SK-N-SH (cell line): ENCODE measurements around the gene B4GALT6. TPM values are rescaled to one million over a fixed set of nuclear protein-coding genes. Genes with fewer than 3 reads are reported as not detected.

Experiments
- CTCF ChIA-PET: fragments of 300-600, 350-600 bp; formaldehyde crosslinking; extraction: SDS; loops from one replicate; lab custom pipeline; 2021; lab: Yijun Ruan, JAX
- POLR2A ChIA-PET: fragments of 350-600 bp; sonication (Branson Sonifier 250); formaldehyde crosslinking; extraction: SDS; loops from one replicate; lab custom pipeline; 2020; ENCODE audit warnings: antibody characterized with exemption, inconsistent platforms; lab: Yijun Ruan, JAX
- DNase-seq: peaks from one replicate; pipeline ENCODE4 v3.0.0; 2012
- H2AFZ ChIP-seq: fragments of 200-600 bp; sonication (generic); 2 replicates; pipeline ENCODE4 v1.8.1; 2016; ENCODE audit warnings: antibody characterized with exemption, mild to moderate bottlenecking, low read depth
- H3F3A ChIP-seq: fragments of 200-600 bp; sonication (generic); replicated peaks from 2 replicates; pipeline ENCODE3; 2016; ENCODE audit warnings: antibody characterized with exemption, mild to moderate bottlenecking; ENCODE audit not compliant: insufficient read depth
- H3K27ac ChIP-seq, 2 experiments: fragments of 200-500 bp in 1 of 2; fragments of 200-600 bp in 1 of 2; sonication (Bioruptor generic) in 1 of 2; sonication (generic), shearing (Covaris generic) in 1 of 2; 2 replicates each; pipeline versions ENCODE4 v1.5.1 to v1.6.1; 2014 to 2016; ENCODE audit warnings: low read depth in 2 of 2, inconsistent platforms in 1 of 2, low read length in 1 of 2, mild to moderate bottlenecking in 1 of 2, mixed read lengths in 1 of 2
- H3K27me3 ChIP-seq: fragments of 200-600 bp; sonication (generic), shearing (Covaris generic); 2 replicates; pipeline ENCODE4 v1.6.1; 2016; ENCODE audit warnings: mixed run types; ENCODE audit not compliant: insufficient read depth
- H3K36me3 ChIP-seq, 2 experiments: fragments of 200-500 bp in 1 of 2; fragments of 200-600 bp in 1 of 2; sonication (Bioruptor generic) in 1 of 2; sonication (generic) in 1 of 2; replicated peaks in 1 of 2; 2 replicates each; pipeline versions ENCODE3 to v1.5.1; 2014 to 2016; ENCODE audit warnings: low read length in 1 of 2, mild to moderate bottlenecking in 1 of 2; ENCODE audit not compliant: insufficient read depth in 2 of 2, control insufficient read depth in 1 of 2
- H3K4me1 ChIP-seq, 2 experiments: fragments of 200-500 bp in 1 of 2; fragments of 200-600 bp in 1 of 2; sonication (Bioruptor generic) in 1 of 2; sonication (generic), shearing (Covaris generic) in 1 of 2; 2 replicates each; pipeline versions ENCODE4 v1.5.1 to v1.6.1; 2014 to 2016; ENCODE audit warnings: low read depth in 1 of 2, low read length in 1 of 2, mixed run types in 1 of 2; ENCODE audit not compliant: insufficient read depth in 2 of 2, control insufficient read depth in 1 of 2
- H3K4me2 ChIP-seq: fragments of 200-600 bp; sonication (generic), shearing (Covaris generic); 2 replicates; pipeline ENCODE4 v1.6.1; 2017; ENCODE audit warnings: mixed run types
- H3K4me3 ChIP-seq, 2 experiments: fragments of 200-500 bp in 1 of 2; fragments of 200-600 bp in 1 of 2; sonication (Bioruptor generic) in 1 of 2; sonication (generic), shearing (Covaris generic) in 1 of 2; 2 replicates each; pipeline versions ENCODE4 v1.5.1 to v1.8.1; 2014 to 2016; ENCODE audit warnings: low read depth in 2 of 2, inconsistent platforms in 1 of 2, low read length in 1 of 2, mild to moderate bottlenecking in 1 of 2, mixed read lengths in 1 of 2, moderate library complexity in 1 of 2
- H3K79me2 ChIP-seq: fragments of 200-600 bp; sonication (generic); 2 replicates; pipeline ENCODE4 v1.8.1; 2017; ENCODE audit warnings: mild to moderate bottlenecking; ENCODE audit not compliant: insufficient read depth
- H3K9ac ChIP-seq: fragments of 200-600 bp; sonication (generic); 2 replicates; pipeline ENCODE4 v1.6.1; 2017; ENCODE audit warnings: mixed run types
- H3K9me2 ChIP-seq: fragments of 200-600 bp; sonication (generic); 2 replicates; pipeline ENCODE4 v1.6.1; 2017; ENCODE audit warnings: mixed run types
- H3K9me3 ChIP-seq: fragments of 200-600 bp; sonication (generic); 2 replicates; pipeline ENCODE4 v1.6.1; 2017; ENCODE audit warnings: mixed run types, mild to moderate bottlenecking, moderate library complexity
- H4K20me1 ChIP-seq: fragments of 200-600 bp; sonication (generic); 2 replicates; pipeline ENCODE4 v1.6.1; 2017; ENCODE audit warnings: mild to moderate bottlenecking, mixed run types; ENCODE audit not compliant: insufficient read depth
- ELF1 ChIP-seq: IDR thresholded peaks from 2 replicates; pipeline ENCODE4 v1.4.0; 2012
- EZH2phosphoT487 ChIP-seq: fragments of 200-600 bp; sonication (generic); IDR thresholded peaks from 2 replicates; pipeline ENCODE4 v1.6.1; 2017; ENCODE audit warnings: low read depth, mixed run types, mild to moderate bottlenecking, antibody characterized with exemption, moderate library complexity, borderline replicate concordance
- FOSL2 ChIP-seq: IDR thresholded peaks from 2 replicates; pipeline ENCODE4 v1.4.0; 2012; ENCODE audit warnings: low read depth, mild to moderate bottlenecking, moderate library complexity, borderline replicate concordance
- FOXM1 ChIP-seq: IDR thresholded peaks from 2 replicates; pipeline ENCODE4 v1.4.0; 2012; ENCODE audit warnings: low read depth, mild to moderate bottlenecking
- GABPA ChIP-seq: IDR thresholded peaks from 2 replicates; pipeline ENCODE4 v1.4.0; 2012; ENCODE audit warnings: low read depth, mild to moderate bottlenecking
- GATA2 ChIP-seq: sonication (generic); formaldehyde crosslinking; IDR thresholded peaks from 2 replicates; pipeline ENCODE4 v1.5.0; 2020; ENCODE audit warnings: mild to moderate bottlenecking, missing genetic modification reagents
- JUND ChIP-seq: IDR thresholded peaks from 2 replicates; pipeline ENCODE4 v1.4.0; 2012
- MEF2A ChIP-seq: IDR thresholded peaks from 2 replicates; pipeline ENCODE4 v1.4.0; 2012; ENCODE audit warnings: low read depth, borderline replicate concordance
- MXI1 ChIP-seq: IDR thresholded peaks from 2 replicates; pipeline ENCODE4 v1.6.1; 2012; ENCODE audit warnings: mild to moderate bottlenecking, low read depth, low read length, improper control_type of control experiment
- POLR2AphosphoS5 ChIP-seq: IDR thresholded peaks from 2 replicates; pipeline ENCODE4 v1.6.1; 2012; ENCODE audit warnings: low read depth, low read length
- RAD21 ChIP-seq: IDR thresholded peaks from 2 replicates; pipeline ENCODE4 v1.6.1; 2012; ENCODE audit warnings: mild to moderate bottlenecking, low read length
- RCOR1 ChIP-seq: fragments of 150-350 bp; IDR thresholded peaks from 2 replicates; pipeline ENCODE4 v1.6.1; 2017; ENCODE audit warnings: antibody characterized with exemption, low read length
- RXRA ChIP-seq: IDR thresholded peaks from 2 replicates; pipeline ENCODE4 v1.4.0; 2012; ENCODE audit warnings: low read depth, mild to moderate bottlenecking, borderline replicate concordance
- TAF1 ChIP-seq: IDR thresholded peaks from 2 replicates; pipeline ENCODE4 v1.6.1; 2012; ENCODE audit warnings: low read depth, mild to moderate bottlenecking, low read length, moderate library complexity, borderline replicate concordance
- TCF12 ChIP-seq: IDR thresholded peaks from 2 replicates; pipeline ENCODE4 v1.4.0; 2012
- YY1 ChIP-seq: IDR thresholded peaks from 2 replicates; pipeline ENCODE4 v1.4.0; 2012; ENCODE audit warnings: low read depth, mild to moderate bottlenecking
- WGBS: methylation state at CpG from one replicate; pipeline ENCODE4 v1.1.6; 2017; ENCODE audit warnings: low lambda C conversion rate; 5-methylcytosine and 5-hydroxymethylcytosine counted together
- polyA plus RNA-seq, 3 experiments: library from polyadenylated mRNA; depleted of rRNA; stranded (reverse); fragments of >200 nt; gene quantifications; 2 replicates each; pipeline ENCODE4 v1.2.3, GENCODE V29; 2012
- TF ChIP-seq, protein P1 (sequence below): IDR thresholded peaks from 2 replicates; pipeline ENCODE4 v1.6.1; 2012; ENCODE audit warnings: mild to moderate bottlenecking, low read depth, low read length, moderate library complexity
- TF ChIP-seq, protein P2 (sequence below): fragments of 200-600 bp; sonication (generic); IDR thresholded peaks from 2 replicates; pipeline ENCODE4 v1.6.1; 2017; ENCODE audit warnings: antibody characterized with exemption, mild to moderate bottlenecking, moderate library complexity
- TF ChIP-seq, protein P3 (sequence below): fragments of 150-350 bp; IDR thresholded peaks from 2 replicates; pipeline ENCODE4 v1.6.1; 2016; ENCODE audit warnings: mild to moderate bottlenecking, low read depth, low read length
- TF ChIP-seq, protein P4 (sequence below): IDR thresholded peaks from 2 replicates; pipeline ENCODE4 v1.4.0; 2012; ENCODE audit warnings: low read depth

The B4GALT6 gene
- polyA plus RNA-seq, 1 of the 3 experiments (the other 2 are of a cell fraction): 3.1 TPM

DNA sequence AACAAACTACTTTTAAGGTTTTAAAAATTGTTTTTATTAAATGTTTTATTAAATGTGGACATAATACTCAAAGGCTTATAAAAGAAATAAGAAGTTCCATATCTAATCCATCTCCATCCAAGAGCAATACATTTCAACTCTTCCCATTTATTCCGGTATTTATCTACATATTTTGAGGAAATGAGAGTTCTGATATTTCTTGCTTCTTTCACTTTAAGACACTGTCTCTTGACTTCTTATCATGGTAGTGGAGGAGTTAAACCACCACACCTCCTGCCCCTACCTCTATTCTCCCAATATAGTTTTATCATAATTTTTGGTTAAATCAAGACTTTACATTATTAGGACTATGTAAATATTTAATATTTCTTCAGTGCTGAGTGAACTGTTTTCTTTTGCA, 52.0 kb downstream of the B4GALT6 start:
- no peak overlapping the region for H3K4me3 ChIP-seq
- WGBS: 86% methylated on average over 1 of the region's 1 CpG
- no peaks in the 10 kb centered on the region for H3K9me3 ChIP-seq
- H3K79me2 ChIP-seq: no peaks in the 10 kb centered on the region
- H4K20me1 ChIP-seq: no peaks in the 10 kb centered on the region
- no peak overlapping the region for H3K4me2 ChIP-seq
- no peak for DNase-seq
- no peaks in the 10 kb centered on the region for H3K4me1 ChIP-seq
- peaks cover 0 to 2% of the 10 kb centered on the region in 2 experiments for H3K36me3 ChIP-seq
- H3K9ac ChIP-seq: no peak overlapping the region
- TF ChIP-seq TCF12: no peak
- TF ChIP-seq, protein P1, sequence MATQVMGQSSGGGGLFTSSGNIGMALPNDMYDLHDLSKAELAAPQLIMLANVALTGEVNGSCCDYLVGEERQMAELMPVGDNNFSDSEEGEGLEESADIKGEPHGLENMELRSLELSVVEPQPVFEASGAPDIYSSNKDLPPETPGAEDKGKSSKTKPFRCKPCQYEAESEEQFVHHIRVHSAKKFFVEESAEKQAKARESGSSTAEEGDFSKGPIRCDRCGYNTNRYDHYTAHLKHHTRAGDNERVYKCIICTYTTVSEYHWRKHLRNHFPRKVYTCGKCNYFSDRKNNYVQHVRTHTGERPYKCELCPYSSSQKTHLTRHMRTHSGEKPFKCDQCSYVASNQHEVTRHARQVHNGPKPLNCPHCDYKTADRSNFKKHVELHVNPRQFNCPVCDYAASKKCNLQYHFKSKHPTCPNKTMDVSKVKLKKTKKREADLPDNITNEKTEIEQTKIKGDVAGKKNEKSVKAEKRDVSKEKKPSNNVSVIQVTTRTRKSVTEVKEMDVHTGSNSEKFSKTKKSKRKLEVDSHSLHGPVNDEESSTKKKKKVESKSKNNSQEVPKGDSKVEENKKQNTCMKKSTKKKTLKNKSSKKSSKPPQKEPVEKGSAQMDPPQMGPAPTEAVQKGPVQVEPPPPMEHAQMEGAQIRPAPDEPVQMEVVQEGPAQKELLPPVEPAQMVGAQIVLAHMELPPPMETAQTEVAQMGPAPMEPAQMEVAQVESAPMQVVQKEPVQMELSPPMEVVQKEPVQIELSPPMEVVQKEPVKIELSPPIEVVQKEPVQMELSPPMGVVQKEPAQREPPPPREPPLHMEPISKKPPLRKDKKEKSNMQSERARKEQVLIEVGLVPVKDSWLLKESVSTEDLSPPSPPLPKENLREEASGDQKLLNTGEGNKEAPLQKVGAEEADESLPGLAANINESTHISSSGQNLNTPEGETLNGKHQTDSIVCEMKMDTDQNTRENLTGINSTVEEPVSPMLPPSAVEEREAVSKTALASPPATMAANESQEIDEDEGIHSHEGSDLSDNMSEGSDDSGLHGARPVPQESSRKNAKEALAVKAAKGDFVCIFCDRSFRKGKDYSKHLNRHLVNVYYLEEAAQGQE: no peak
- no peak for TF ChIP-seq RCOR1
- no peak for TF ChIP-seq FOXM1
- no peak for TF ChIP-seq RXRA
- TF ChIP-seq, protein P2, sequence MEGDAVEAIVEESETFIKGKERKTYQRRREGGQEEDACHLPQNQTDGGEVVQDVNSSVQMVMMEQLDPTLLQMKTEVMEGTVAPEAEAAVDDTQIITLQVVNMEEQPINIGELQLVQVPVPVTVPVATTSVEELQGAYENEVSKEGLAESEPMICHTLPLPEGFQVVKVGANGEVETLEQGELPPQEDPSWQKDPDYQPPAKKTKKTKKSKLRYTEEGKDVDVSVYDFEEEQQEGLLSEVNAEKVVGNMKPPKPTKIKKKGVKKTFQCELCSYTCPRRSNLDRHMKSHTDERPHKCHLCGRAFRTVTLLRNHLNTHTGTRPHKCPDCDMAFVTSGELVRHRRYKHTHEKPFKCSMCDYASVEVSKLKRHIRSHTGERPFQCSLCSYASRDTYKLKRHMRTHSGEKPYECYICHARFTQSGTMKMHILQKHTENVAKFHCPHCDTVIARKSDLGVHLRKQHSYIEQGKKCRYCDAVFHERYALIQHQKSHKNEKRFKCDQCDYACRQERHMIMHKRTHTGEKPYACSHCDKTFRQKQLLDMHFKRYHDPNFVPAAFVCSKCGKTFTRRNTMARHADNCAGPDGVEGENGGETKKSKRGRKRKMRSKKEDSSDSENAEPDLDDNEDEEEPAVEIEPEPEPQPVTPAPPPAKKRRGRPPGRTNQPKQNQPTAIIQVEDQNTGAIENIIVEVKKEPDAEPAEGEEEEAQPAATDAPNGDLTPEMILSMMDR: no peak
- TF ChIP-seq EZH2phosphoT487: no peak
- TF ChIP-seq GABPA: no peak
- TF ChIP-seq ELF1: no peak
- no peak for TF ChIP-seq MEF2A
- no peak for TF ChIP-seq TAF1
- no peak for TF ChIP-seq POLR2AphosphoS5
- no peak for TF ChIP-seq YY1
- TF ChIP-seq GATA2 (CRISPR knock-in tag): no peak
- no peak for TF ChIP-seq FOSL2
- TF ChIP-seq MXI1: no peak
- TF ChIP-seq JUND: no peak
- no peak for TF ChIP-seq RAD21
- TF ChIP-seq, protein P3, sequence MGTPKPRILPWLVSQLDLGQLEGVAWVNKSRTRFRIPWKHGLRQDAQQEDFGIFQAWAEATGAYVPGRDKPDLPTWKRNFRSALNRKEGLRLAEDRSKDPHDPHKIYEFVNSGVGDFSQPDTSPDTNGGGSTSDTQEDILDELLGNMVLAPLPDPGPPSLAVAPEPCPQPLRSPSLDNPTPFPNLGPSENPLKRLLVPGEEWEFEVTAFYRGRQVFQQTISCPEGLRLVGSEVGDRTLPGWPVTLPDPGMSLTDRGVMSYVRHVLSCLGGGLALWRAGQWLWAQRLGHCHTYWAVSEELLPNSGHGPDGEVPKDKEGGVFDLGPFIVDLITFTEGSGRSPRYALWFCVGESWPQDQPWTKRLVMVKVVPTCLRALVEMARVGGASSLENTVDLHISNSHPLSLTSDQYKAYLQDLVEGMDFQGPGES: no peak
- TF ChIP-seq, protein P4, sequence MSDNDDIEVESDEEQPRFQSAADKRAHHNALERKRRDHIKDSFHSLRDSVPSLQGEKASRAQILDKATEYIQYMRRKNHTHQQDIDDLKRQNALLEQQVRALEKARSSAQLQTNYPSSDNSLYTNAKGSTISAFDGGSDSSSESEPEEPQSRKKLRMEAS: no peak
- H3K9me2 ChIP-seq: no peaks in the 10 kb centered on the region
- no peaks in the 10 kb centered on the region for H3K27me3 ChIP-seq
- no peak overlapping the region for H3K27ac ChIP-seq
- CTCF ChIA-PET: no interaction called here
- H2AFZ ChIP-seq: no peak overlapping the region
- no peaks in the 10 kb centered on the region for H3F3A ChIP-seq
- POLR2A ChIA-PET: no interaction called here
